MCF 10A (cell line): ENCODE data around the gene FOXL2NB. TPM values are rescaled to one million over a fixed set of nuclear protein-coding genes. Genes with fewer than 3 reads are reported as not detected.

ENCODE experiments used
- BruUV-seq: library from RNA; stranded (reverse); fragments of 400-500 nt; replicated peaks from 2 replicates; lab custom pipeline; 2021; lab: Mats Ljungman, UMichigan
- CTCF ChIA-PET: fragments of 300-600 bp; sonication (Branson Sonifier 250); formaldehyde crosslinking; extraction: SDS; loops from one replicate; lab custom pipeline; 2021; ENCODE audit warnings: antibody characterized with exemption, inconsistent platforms; lab: Yijun Ruan, JAX
- POLR2A ChIA-PET: fragments of 300-600, 350-650 bp; sonication (Branson Sonifier 250); formaldehyde crosslinking; extraction: SDS; loops from one replicate; lab custom pipeline; 2020; ENCODE audit warnings: antibody characterized with exemption, inconsistent platforms; lab: Yijun Ruan, JAX
- DNase-seq: peaks from one replicate; pipeline ENCODE4 v3.0.0-alpha.2; 2018; ENCODE audit not compliant: unreplicated experiment
- H3K27ac Mint-ChIP-seq: one replicate; pipeline ENCODE4 v1.8.0; 2022; ENCODE audit warnings: mild to moderate bottlenecking, low read depth, mixed read lengths; ENCODE audit not compliant: unreplicated experiment
- H3K27me3 Mint-ChIP-seq: one replicate; pipeline ENCODE4 v1.8.0; 2022; ENCODE audit warnings: mixed read lengths; ENCODE audit not compliant: insufficient read depth, unreplicated experiment
- H3K36me3 Mint-ChIP-seq: one replicate; pipeline ENCODE4 v1.8.0; 2022; ENCODE audit warnings: mild to moderate bottlenecking, moderate library complexity, mixed read lengths; ENCODE audit not compliant: insufficient read depth, unreplicated experiment
- H3K4me1 Mint-ChIP-seq: one replicate; pipeline ENCODE4 v1.8.0; 2022; ENCODE audit warnings: mixed read lengths; ENCODE audit not compliant: insufficient read depth, unreplicated experiment
- H3K4me3 Mint-ChIP-seq: one replicate; pipeline ENCODE4 v1.8.0; 2022; ENCODE audit warnings: mild to moderate bottlenecking, moderate library complexity, mixed read lengths; ENCODE audit not compliant: unreplicated experiment
- H3K9me3 Mint-ChIP-seq: one replicate; pipeline ENCODE4 v1.8.0; 2022; ENCODE audit warnings: mixed read lengths; ENCODE audit not compliant: unreplicated experiment
- intact Hi-C: fragments of 100-400 bp; cut with micrococcal nuclease; formaldehyde crosslinking; loops from 2 replicates; pipeline ENCODE4 v1.14.1; 2022
- total RNA-seq: library from RNA; stranded (reverse); gene quantifications from 2 replicates; pipeline ENCODE4 v1.2.3, GENCODE V29; 2022
- TF ChIP-seq, protein P1 (sequence below): fragments of 200-600 bp; IDR thresholded peaks from one replicate; pipeline ENCODE4 v1.8.0; 2022; ENCODE audit warnings: antibody characterized with exemption, mild to moderate bottlenecking; ENCODE audit not compliant: unreplicated experiment

Gene FOXL2NB
- total RNA-seq, 1 experiment from 2014 or later, result 0.14 TPM

DNA sequence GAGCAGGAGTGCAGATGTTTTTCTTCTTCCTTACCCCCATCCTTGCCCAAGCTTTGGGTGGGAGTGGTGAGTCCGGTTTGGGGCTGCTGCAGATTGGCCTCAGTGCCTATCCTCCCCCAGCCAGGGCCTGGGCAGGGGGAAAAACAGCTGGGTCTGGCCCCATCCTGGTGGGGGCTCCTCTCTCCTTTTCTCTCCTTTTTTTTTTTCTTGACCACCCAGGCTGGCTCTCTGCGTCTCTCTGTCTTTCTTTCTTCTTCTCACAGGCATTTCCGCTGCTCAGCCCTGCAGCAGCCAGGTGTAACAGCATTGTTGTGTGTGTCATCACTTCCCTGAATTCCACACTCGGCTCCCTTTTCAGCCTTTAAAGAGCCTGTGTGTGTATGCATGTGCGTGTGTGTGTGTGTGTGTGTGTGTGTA lies 2.0 kb downstream of the FOXL2NB start:
- POLR2A ChIA-PET, result interaction anchor here (0.6 kb wide), 1 partner anchor 291 kb away, joined by 3 read pairs; no protein-coding TSS in a partner anchor
- Mint-ChIP-seq H3K4me3 (no peak overlapping the region), H3K27ac (no peak overlapping the region), H3K4me1 (no peaks in the 10 kb centered on the region), H3K9me3 (no peaks in the 10 kb centered on the region), H3K27me3 (peaks cover 51% of the 10 kb centered on the region), H3K36me3 (no peaks in the 10 kb centered on the region)
- no TSS peak for BruUV-seq
- DNase-seq, result no peak
- intact Hi-C loops, result no loop called here
- CTCF ChIA-PET, result interaction anchor here (3.4 kb wide), 1 partner anchor 13 kb away, joined by 14 read pairs; no protein-coding TSS in a partner anchor
- TF ChIP-seq, protein P1, sequence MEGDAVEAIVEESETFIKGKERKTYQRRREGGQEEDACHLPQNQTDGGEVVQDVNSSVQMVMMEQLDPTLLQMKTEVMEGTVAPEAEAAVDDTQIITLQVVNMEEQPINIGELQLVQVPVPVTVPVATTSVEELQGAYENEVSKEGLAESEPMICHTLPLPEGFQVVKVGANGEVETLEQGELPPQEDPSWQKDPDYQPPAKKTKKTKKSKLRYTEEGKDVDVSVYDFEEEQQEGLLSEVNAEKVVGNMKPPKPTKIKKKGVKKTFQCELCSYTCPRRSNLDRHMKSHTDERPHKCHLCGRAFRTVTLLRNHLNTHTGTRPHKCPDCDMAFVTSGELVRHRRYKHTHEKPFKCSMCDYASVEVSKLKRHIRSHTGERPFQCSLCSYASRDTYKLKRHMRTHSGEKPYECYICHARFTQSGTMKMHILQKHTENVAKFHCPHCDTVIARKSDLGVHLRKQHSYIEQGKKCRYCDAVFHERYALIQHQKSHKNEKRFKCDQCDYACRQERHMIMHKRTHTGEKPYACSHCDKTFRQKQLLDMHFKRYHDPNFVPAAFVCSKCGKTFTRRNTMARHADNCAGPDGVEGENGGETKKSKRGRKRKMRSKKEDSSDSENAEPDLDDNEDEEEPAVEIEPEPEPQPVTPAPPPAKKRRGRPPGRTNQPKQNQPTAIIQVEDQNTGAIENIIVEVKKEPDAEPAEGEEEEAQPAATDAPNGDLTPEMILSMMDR, result no peak

DNA sequence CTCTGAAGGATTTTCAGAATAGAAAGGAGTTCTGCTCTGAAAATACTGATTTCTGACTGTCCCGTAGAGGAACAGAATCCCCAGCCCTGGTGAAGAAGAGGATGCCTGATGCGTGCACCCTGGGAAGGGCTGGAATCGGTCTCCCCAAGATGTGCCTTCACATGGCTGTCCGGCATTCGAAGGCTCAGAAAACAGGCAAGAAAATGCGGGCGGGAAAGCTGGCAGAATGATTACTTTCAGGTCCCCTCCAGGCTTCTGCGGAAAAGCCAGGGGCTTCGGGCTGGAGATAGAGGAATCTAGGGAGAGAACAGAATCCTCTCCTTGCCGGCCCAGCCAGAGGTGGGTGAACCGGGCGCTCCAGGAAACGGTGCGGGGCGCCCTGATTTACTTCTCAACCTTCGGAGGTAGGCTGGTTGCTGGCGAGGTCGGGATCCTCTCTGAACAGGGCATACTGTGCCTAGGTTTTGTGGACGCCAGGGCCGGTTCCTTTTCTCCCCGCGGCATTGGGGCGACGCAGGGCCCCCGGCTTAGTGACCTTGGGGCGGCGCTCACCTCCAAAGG lies 2.5 kb downstream of the FOXL2NB start:
- ChIA-PET CTCF (interaction anchor here (3.4 kb wide), 1 partner anchor 13 kb away, joined by 14 read pairs; no protein-coding TSS in a partner anchor), POLR2A (no interaction called here)
- intact Hi-C loops, result no loop called here
- DNase-seq, result no peak
- no peak overlapping the region for H3K27ac Mint-ChIP-seq
- H3K27me3 Mint-ChIP-seq, result peaks cover 51% of the 10 kb centered on the region
- TF ChIP-seq, protein P1, result no peak
- H3K36me3 Mint-ChIP-seq, result no peaks in the 10 kb centered on the region
- no peaks in the 10 kb centered on the region for H3K9me3 Mint-ChIP-seq
- no TSS peak for BruUV-seq
- no peak overlapping the region for H3K4me3 Mint-ChIP-seq
- H3K4me1 Mint-ChIP-seq, result no peaks in the 10 kb centered on the region

GRCh38 chr3:138950006-138950644 lies 3.1 kb downstream of the FOXL2NB start:
- Mint-ChIP-seq H3K4me3 (no peak overlapping the region), H3K36me3 (no peaks in the 10 kb centered on the region), H3K27ac (no peak overlapping the region), H3K27me3 (peaks cover 46% of the 10 kb centered on the region), H3K4me1 (no peaks in the 10 kb centered on the region), H3K9me3 (no peaks in the 10 kb centered on the region)
- DNase-seq, result no peak
- ChIA-PET POLR2A (no interaction called here), CTCF (interaction anchor here (3.4 kb wide), 1 partner anchor 14 kb away, joined by 14 read pairs; no protein-coding TSS in a partner anchor)
- no TSS peak for BruUV-seq
- intact Hi-C loops, result no loop called here
- TF ChIP-seq, protein P1, result no peak

GRCh38 chr3:138950701-138951100 lies 3.7 kb downstream of the FOXL2NB start:
- DNase-seq, result no peak
- ChIA-PET POLR2A (no interaction called here), CTCF (interaction anchor here (3.4 kb wide), 1 partner anchor 14 kb away, joined by 14 read pairs; no protein-coding TSS in a partner anchor)
- Mint-ChIP-seq H3K36me3 (no peaks in the 10 kb centered on the region), H3K9me3 (no peaks in the 10 kb centered on the region), H3K4me1 (no peaks in the 10 kb centered on the region), H3K27me3 (peaks cover 40% of the 10 kb centered on the region), H3K27ac (no peak overlapping the region), H3K4me3 (no peak overlapping the region)
- TF ChIP-seq, protein P1, result no peak
- intact Hi-C loops, result no loop called here
- no TSS peak for BruUV-seq
